CD14-positive monocyte (primary cell): Measurements from ENCODE around the gene WIZ. TPM values are rescaled to one million over a fixed set of nuclear protein-coding genes. Genes with fewer than 3 reads are reported as not detected.

Experiments used
- DNase-seq, 3 donors: peaks; one replicate each; pipeline ENCODE4 v3.0.0-alpha.2; 2011 to 2022
- H2AFZ ChIP-seq: 2 replicates; pipeline ENCODE4 v1.6.0; 2012; ENCODE audit warnings: mild to moderate bottlenecking, low read depth, low read length, inconsistent platforms; ENCODE audit not compliant: insufficient read depth, poor library complexity, severe bottlenecking
- H3K27ac ChIP-seq, 2 donors: 1 replicate in 1 of 2; 2 replicates in 1 of 2; pipeline ENCODE4 v1.5.1; 2012 to 2013; ENCODE audit warnings: low read length in 2 of 2, control low read depth in 1 of 2, inconsistent platforms in 1 of 2, low read depth in 1 of 2, mild to moderate bottlenecking in 1 of 2
- H3K27me3 ChIP-seq, 2 donors: one replicate each; pipeline versions ENCODE4 v1.6.0 to v1.6.1; 2011 to 2013; ENCODE audit warnings: low read length in 2 of 2; ENCODE audit not compliant: control insufficient read depth in 2 of 2, insufficient read depth in 2 of 2
- H3K36me3 ChIP-seq, 2 donors: replicated peaks in 1 of 2; 1 replicate in 1 of 2; 2 replicates in 1 of 2; pipeline versions ENCODE4 v1.5.1 to v1.6.1; 2012 to 2013; ENCODE audit warnings: low read length in 2 of 2, control low read depth in 1 of 2, inconsistent platforms in 1 of 2, mild to moderate bottlenecking in 1 of 2; ENCODE audit not compliant: insufficient read depth in 2 of 2, control insufficient read depth in 1 of 2
- H3K4me1 ChIP-seq, 2 donors: 1 replicate in 1 of 2; 2 replicates in 1 of 2; pipeline versions ENCODE4 v1.5.1 to v1.6.1; 2012 to 2013; ENCODE audit warnings: low read length in 2 of 2, control low read depth in 1 of 2, inconsistent platforms in 1 of 2, mild to moderate bottlenecking in 1 of 2, moderate library complexity in 1 of 2; ENCODE audit not compliant: insufficient read depth in 2 of 2, control insufficient read depth in 1 of 2
- H3K4me2 ChIP-seq: replicated peaks from 2 replicates; pipeline ENCODE3; 2012; ENCODE audit warnings: low read length, moderate library complexity, mild to moderate bottlenecking; ENCODE audit not compliant: poor library complexity, severe bottlenecking; ENCODE audit errors: extremely low read depth
- H3K4me3 ChIP-seq, 3 experiments: fragments of 200-600 bp in 1 of 3; sonication (generic) in 1 of 3; replicated peaks in 1 of 3; 1 replicate in 2 of 3; 2 replicates in 1 of 3; pipeline ENCODE4 v1.5.1; 2011 to 2013; ENCODE audit warnings: low read length in 3 of 3, mild to moderate bottlenecking in 3 of 3, control low read depth in 2 of 3, low read depth in 2 of 3, inconsistent platforms in 1 of 3, moderate library complexity in 1 of 3
- H3K79me2 ChIP-seq: 2 replicates; pipeline ENCODE4 v1.6.0; 2012; ENCODE audit warnings: mild to moderate bottlenecking, control low read depth, inconsistent platforms, low read length, moderate library complexity; ENCODE audit not compliant: insufficient read depth
- H3K9ac ChIP-seq: 2 replicates; pipeline ENCODE4 v1.6.0; 2017; ENCODE audit warnings: low read length, mild to moderate bottlenecking; ENCODE audit not compliant: insufficient read depth, poor library complexity, severe bottlenecking
- H3K9me3 ChIP-seq, 2 donors: replicated peaks in 1 of 2; 1 replicate in 1 of 2; 2 replicates in 1 of 2; pipeline versions ENCODE4 v1.5.1 to v1.6.1; 2012 to 2013; ENCODE audit warnings: low read length in 2 of 2, control low read depth in 1 of 2; ENCODE audit not compliant: control insufficient read depth in 1 of 2, insufficient read depth in 1 of 2
- H4K20me1 ChIP-seq: 2 replicates; pipeline ENCODE4 v1.6.0; 2012; ENCODE audit warnings: mild to moderate bottlenecking, low read length, control low read depth, moderate library complexity; ENCODE audit not compliant: insufficient read depth
- H3K27ac Mint-ChIP-seq, 7 donors: one replicate each; pipeline ENCODE4 v1.8.0; 2020; ENCODE audit warnings: mild to moderate bottlenecking in 7 of 7, mixed read lengths in 7 of 7, moderate library complexity in 6 of 7, inconsistent platforms in 2 of 7
- H3K27me3 Mint-ChIP-seq, 3 donors: one replicate each; pipeline ENCODE4 v1.8.0; 2021 to 2022; ENCODE audit warnings: low read depth in 3 of 3, mild to moderate bottlenecking in 3 of 3, mixed read lengths in 3 of 3, moderate library complexity in 3 of 3, inconsistent platforms in 1 of 3
- H3K36me3 Mint-ChIP-seq, 2 donors: one replicate each; pipeline ENCODE4 v1.8.0; 2020; ENCODE audit warnings: mixed read lengths in 2 of 2, inconsistent platforms in 1 of 2, mild to moderate bottlenecking in 1 of 2
- H3K4me1 Mint-ChIP-seq: one replicate; pipeline ENCODE4 v1.8.0; 2020; ENCODE audit warnings: mild to moderate bottlenecking, mixed read lengths
- H3K4me3 Mint-ChIP-seq, 2 donors: one replicate each; pipeline ENCODE4 v1.8.0; 2020; ENCODE audit warnings: mild to moderate bottlenecking in 2 of 2, mixed read lengths in 2 of 2, moderate library complexity in 1 of 2
- H3K9me3 Mint-ChIP-seq, 7 donors: one replicate each; pipeline ENCODE4 v1.8.0; 2020 to 2022; ENCODE audit warnings: mixed read lengths in 7 of 7, mild to moderate bottlenecking in 6 of 7, moderate library complexity in 6 of 7, inconsistent platforms in 2 of 7
- CTCF ChIP-seq: fragments of 200-600 bp; IDR thresholded peaks from one replicate; pipeline ENCODE4 v1.8.0; 2022; ENCODE audit warnings: antibody characterized with exemption, mild to moderate bottlenecking
- WGBS: methylation state at CpG from one replicate; pipeline ENCODE4 v1.1.5; 2013; ENCODE audit warnings: missing lambda C conversion rate; ENCODE audit not compliant: insufficient coverage; 5-methylcytosine and 5-hydroxymethylcytosine counted together
- intact Hi-C, 2 donors: fragments of 100-400 bp; cut with micrococcal nuclease; formaldehyde crosslinking; loops; one replicate each; pipeline versions ENCODE4 v1.15.0 to v1.15.1; 2023
- polyA plus RNA-seq, 3 donors: library from polyadenylated mRNA; depleted of rRNA in 1 of 3; unstranded in 2 of 3; stranded (reverse) in 1 of 3; fragments of 300-500 nt in 2 of 3; fragments of >200 nt in 1 of 3; fragmentation: Illumina TruSeq in 2 of 3; gene quantifications; 1 replicate in 2 of 3; 2 replicates in 1 of 3; pipeline ENCODE4 v1.2.3, GENCODE V29; 2012 to 2021

The WIZ gene
- polyA plus RNA-seq, 3 donors = 0.47 to 13.7 (median 0.51) TPM

GRCh38 chr19:15423130-15423529 lies 26.6 kb downstream of the WIZ start:
- Histone ChIP-seq H4K20me1 (peaks cover 5% of the 10 kb centered on the region), H3K27ac (no peak overlapping the region), H3K36me3 (peaks cover 49 to 68% of the 10 kb centered on the region in 2 donors), H3K4me1 (peaks cover 6 to 10% of the 10 kb centered on the region in 2 donors), H3K4me3 (no peak overlapping the region), H3K4me2 (no peak overlapping the region), H3K79me2 (peaks cover 11% of the 10 kb centered on the region), H3K27me3 (no peaks in the 10 kb centered on the region), H3K9me3 (peaks cover 6 to 10% of the 10 kb centered on the region in 2 donors), H3K9ac (no peak overlapping the region), H2AFZ (no peak overlapping the region)
- peaks cover 40 to 65% of the 10 kb centered on the region in 2 donors for H3K36me3 Mint-ChIP-seq
- no peaks in the 10 kb centered on the region for H3K27me3 Mint-ChIP-seq
- no peak for TF ChIP-seq CTCF
- DNase-seq = no peak
- WGBS = 100% methylated on average over 2 of the region's 6 CpGs
- H3K4me3 Mint-ChIP-seq = no peak overlapping the region
- intact Hi-C loops = no loop called here
- H3K9me3 Mint-ChIP-seq = peaks cover 0 to 8% (median 6%) of the 10 kb centered on the region in 7 donors
- peaks cover 9% of the 10 kb centered on the region for H3K4me1 Mint-ChIP-seq
- H3K27ac Mint-ChIP-seq = no peak overlapping the region

GRCh38 chr19:15422296-15423075 lies 27.3 kb downstream of the WIZ start:
- Histone ChIP-seq H4K20me1 (peaks cover 6% of the 10 kb centered on the region), H3K4me1 (peaks cover 13 to 17% of the 10 kb centered on the region in 2 donors), H3K4me3 (no peak overlapping the region), H3K36me3 (peaks cover 46 to 61% of the 10 kb centered on the region in 2 donors), H3K27me3 (no peaks in the 10 kb centered on the region), H3K79me2 (peaks cover 17% of the 10 kb centered on the region), H3K4me2 (no peak overlapping the region), H3K27ac (no peak overlapping the region), H3K9ac (no peak overlapping the region), H3K9me3 (peaks cover 6 to 10% of the 10 kb centered on the region in 2 donors), H2AFZ (no peak overlapping the region)
- H3K4me1 Mint-ChIP-seq = peaks cover 16% of the 10 kb centered on the region
- no peaks in the 10 kb centered on the region for H3K27me3 Mint-ChIP-seq
- DNase-seq = no peak
- WGBS = 50% methylated on average over 22 of the region's 22 CpGs
- intact Hi-C loops = no loop called here
- H3K36me3 Mint-ChIP-seq = peaks cover 38 to 60% of the 10 kb centered on the region in 2 donors
- H3K4me3 Mint-ChIP-seq = no peak overlapping the region
- peak overlapping the region in 2 of 7 donors; percentile 30 to 75 for H3K27ac Mint-ChIP-seq
- TF ChIP-seq CTCF = no peak
- peaks cover 0 to 9% (median 6%) of the 10 kb centered on the region in 7 donors for H3K9me3 Mint-ChIP-seq
